Neutrophil (primary cell): ENCODE results near the gene LSM7.

Experiments used
- H3K27ac ChIP-seq: fragments of 200-600 bp; sonication (generic); 2 replicates; pipeline ENCODE4 v1.5.1; 2016; ENCODE audit warnings: mild to moderate bottlenecking, moderate library complexity
- H3K27me3 ChIP-seq: fragments of 200-600 bp; sonication (generic); 2 replicates; pipeline ENCODE4 v1.6.0; 2016; ENCODE audit warnings: mild to moderate bottlenecking
- H3K36me3 ChIP-seq: fragments of 200-600 bp; sonication (generic); 2 replicates; pipeline ENCODE4 v1.5.1; 2017
- H3K4me1 ChIP-seq, 2 experiments: fragments of 200-600 bp in 1 of 2; sonication (generic) in 1 of 2; 1 replicate in 1 of 2; 2 replicates in 1 of 2; pipeline versions ENCODE4 v1.5.1 to v1.6.1; 2013 to 2016; ENCODE audit warnings: low read depth in 1 of 2, low read length in 1 of 2, mild to moderate bottlenecking in 1 of 2, moderate library complexity in 1 of 2; ENCODE audit not compliant: control insufficient read depth in 1 of 2, insufficient read depth in 1 of 2
- H3K4me3 ChIP-seq, 2 experiments: fragments of 200-600 bp in 1 of 2; sonication (generic) in 1 of 2; 1 replicate in 1 of 2; 2 replicates in 1 of 2; pipeline ENCODE4 v1.5.1; 2013 to 2016; ENCODE audit warnings: low read depth in 1 of 2, low read length in 1 of 2, mild to moderate bottlenecking in 1 of 2, moderate library complexity in 1 of 2
- H3K9me3 ChIP-seq: fragments of 200-600 bp; sonication (generic); 2 replicates; pipeline ENCODE4 v1.5.1; 2016
- TF ChIP-seq, protein P1 (sequence below): fragments of 200-600 bp; sonication (generic); IDR thresholded peaks from 2 replicates; pipeline ENCODE4 v1.5.1; 2016; ENCODE audit warnings: antibody characterized with exemption

The LSM7 gene

DNA sequence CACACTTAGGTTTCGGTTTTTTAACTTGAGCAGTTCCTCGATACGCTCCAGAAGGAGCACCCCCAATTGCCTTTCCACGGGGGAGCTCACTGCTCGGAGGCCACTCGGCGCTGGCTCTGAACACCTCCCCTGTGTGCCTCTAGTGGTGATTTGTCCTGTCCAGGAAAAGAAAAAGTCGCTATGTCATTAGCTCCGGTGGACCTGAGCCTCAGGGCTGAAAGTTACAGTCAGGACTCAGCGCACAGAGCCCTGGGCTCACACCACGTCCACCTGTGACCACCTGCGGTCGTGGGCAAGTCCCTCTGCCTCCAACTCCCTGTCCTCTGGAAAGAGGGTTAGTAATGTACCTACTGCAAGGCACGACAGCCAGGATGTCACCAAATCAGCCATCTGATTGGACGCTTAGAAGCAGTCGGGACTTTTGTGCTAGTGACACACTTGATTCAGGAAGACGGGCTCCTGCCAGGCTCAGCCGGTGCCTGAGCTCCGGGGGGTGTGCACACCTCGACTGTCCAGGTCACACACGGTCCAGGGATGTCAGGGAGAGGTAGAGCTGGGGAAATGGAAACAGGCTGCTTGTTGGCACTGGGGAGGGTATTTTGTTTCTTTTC is 27.8 kb upstream of the LSM7 start:
- TF ChIP-seq, protein P1, sequence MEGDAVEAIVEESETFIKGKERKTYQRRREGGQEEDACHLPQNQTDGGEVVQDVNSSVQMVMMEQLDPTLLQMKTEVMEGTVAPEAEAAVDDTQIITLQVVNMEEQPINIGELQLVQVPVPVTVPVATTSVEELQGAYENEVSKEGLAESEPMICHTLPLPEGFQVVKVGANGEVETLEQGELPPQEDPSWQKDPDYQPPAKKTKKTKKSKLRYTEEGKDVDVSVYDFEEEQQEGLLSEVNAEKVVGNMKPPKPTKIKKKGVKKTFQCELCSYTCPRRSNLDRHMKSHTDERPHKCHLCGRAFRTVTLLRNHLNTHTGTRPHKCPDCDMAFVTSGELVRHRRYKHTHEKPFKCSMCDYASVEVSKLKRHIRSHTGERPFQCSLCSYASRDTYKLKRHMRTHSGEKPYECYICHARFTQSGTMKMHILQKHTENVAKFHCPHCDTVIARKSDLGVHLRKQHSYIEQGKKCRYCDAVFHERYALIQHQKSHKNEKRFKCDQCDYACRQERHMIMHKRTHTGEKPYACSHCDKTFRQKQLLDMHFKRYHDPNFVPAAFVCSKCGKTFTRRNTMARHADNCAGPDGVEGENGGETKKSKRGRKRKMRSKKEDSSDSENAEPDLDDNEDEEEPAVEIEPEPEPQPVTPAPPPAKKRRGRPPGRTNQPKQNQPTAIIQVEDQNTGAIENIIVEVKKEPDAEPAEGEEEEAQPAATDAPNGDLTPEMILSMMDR, result no peak
- Histone ChIP-seq H3K4me3 (no peak overlapping the region), H3K36me3 (peaks cover 17% of the 10 kb centered on the region), H3K27me3 (peaks cover 33% of the 10 kb centered on the region), H3K4me1 (no peaks in the 10 kb centered on the region), H3K27ac (no peak overlapping the region), H3K9me3 (no peaks in the 10 kb centered on the region)

DNA sequence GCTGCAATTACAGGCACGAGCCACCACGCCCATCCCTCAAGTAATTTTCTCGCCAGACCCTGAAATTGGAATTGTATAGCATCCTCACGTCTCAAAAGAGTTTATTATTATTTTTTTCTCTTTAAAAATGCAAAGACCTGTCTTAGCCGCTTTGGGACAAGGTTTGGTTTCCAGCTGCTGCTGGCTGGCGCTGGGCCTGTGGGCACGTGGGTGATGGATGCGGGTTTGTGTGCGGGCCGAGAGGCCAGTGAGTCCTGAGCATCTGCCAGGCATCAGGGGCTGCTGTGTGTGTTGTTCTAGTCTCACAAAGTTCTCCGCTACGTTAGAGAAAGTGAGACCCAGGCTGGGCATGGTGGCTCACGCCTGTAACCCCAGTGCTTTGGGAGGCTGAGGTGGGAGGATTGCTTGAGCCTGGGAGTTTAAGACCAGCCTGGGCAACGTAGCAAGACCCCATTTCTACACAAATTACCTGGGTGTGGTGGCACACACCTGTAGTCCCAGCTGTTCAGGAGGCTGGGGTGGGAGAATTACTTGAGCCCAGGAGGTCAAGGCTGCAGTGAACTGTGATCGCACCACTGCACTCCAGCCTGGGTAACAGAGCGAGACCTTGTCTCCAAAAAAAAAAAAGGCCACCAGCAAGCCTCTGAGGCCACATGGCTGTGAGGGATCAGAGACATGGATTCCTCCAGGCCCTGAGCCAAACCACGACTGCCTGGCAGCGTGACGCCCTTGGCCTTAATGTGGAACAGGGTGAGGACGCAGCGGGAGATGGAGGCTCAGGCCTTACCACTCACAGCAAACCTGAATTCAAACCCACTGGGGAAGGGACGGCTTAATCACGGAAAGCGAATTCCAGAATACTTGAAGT is 27.0 kb upstream of the LSM7 start:
- Histone ChIP-seq H3K27me3 (peaks cover 26% of the 10 kb centered on the region), H3K9me3 (no peaks in the 10 kb centered on the region), H3K4me3 (no peak overlapping the region), H3K4me1 (no peaks in the 10 kb centered on the region), H3K36me3 (peaks cover 23% of the 10 kb centered on the region), H3K27ac (no peak overlapping the region)
- TF ChIP-seq, protein P1, result no peak

DNA sequence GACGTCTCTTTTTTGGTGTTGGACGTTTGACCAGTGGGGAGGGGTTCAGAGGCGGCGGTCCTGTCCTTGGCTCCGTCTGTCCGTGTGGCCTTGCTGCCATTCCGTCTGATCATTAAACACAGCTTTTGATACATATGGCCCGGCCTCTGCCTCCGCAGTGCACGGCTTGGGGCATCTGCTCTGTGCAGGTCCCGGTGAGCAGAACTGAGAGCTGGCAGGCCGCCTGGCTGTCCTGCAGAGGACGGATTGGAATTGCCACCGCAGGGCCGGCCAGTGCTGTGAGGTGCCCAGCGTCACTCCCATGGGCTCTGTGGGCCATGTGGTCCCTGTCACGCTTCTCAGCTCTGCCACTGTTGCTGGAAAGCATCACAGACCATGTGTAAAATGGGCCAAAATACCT is 26.3 kb upstream of the LSM7 start:
- Histone ChIP-seq H3K36me3 (peaks cover 29% of the 10 kb centered on the region), H3K27ac (no peak overlapping the region), H3K4me1 (no peaks in the 10 kb centered on the region), H3K27me3 (peaks cover 18% of the 10 kb centered on the region), H3K9me3 (no peaks in the 10 kb centered on the region), H3K4me3 (no peak overlapping the region)
- TF ChIP-seq, protein P1, result no peak

DNA sequence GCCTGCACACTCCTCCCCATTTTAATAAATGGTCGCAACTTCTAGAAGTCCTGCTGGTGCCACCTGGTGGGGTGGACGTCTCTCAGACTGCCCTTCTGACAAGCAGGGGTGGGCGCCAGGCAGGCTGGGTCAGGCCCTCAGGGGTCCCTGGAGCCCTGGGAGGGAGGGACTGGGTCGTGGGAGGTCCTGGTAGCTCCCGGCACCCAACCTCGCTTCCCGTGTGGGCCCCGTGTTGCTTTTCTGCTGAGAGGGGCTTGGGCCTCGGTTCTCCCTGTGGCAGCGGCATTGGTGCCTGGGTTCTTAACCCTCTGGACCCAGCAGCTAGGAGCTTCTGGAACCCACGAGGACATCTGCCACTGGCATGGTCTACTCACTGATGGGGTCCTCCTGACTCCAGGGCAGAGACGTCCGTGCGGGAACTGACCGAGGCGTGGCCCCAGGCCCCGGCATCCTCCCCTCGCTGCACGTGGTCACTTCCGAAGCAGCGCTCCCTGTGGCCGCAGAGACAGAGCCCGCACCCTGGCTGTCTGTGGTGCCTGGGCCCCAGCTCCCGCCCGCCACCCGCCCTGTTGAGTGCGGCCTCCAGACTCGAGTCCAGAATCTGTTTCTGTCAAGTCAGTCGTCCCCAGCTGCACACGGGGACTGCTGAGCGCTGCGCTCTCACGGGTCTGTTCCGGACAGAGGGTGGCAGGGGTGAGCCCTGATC is 25.7 kb upstream of the LSM7 start:
- no peaks in the 10 kb centered on the region for H3K4me1 ChIP-seq
- no peak overlapping the region for H3K27ac ChIP-seq
- peaks cover 12% of the 10 kb centered on the region for H3K27me3 ChIP-seq
- peaks cover 29% of the 10 kb centered on the region for H3K36me3 ChIP-seq
- H3K4me3 ChIP-seq, result no peak overlapping the region
- H3K9me3 ChIP-seq, result no peaks in the 10 kb centered on the region
- TF ChIP-seq, protein P1, result no peak

DNA sequence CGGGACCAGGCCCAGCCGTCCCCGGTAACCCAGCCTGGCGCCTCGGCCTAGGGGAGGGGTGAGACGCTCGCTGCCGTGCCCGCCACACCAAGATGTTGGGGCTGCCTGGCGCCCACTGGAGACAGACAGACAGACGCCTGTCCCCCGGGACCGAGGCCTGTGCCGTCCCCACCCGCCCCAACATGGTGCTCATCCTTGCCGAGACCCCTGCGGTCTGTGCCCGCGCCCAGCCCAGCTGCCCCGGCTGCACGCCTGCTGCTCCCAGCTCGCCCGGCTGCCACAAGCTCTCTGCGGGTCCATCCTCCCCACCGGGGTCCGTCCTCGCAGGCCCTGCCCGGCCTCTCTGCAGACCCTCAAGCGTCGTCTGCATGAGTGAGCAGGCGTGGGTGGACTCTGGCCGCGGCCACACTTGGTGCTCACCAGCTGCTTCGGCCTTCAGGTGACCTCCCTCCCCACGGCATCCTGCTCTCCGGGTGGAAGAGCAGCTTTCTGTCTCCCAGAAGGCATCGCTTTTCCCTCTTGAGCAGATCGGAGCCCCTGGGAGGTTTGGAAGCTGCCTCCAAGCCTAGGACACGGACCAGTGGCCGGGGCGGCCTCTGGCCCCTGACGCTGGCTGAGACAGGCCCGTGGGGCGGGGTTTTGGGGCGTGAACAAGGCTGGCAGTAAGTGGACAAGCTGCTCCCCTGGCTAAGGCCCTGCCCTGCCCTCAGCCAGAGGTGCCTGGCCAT is 24.9 kb upstream of the LSM7 start:
- no peak overlapping the region for H3K27ac ChIP-seq
- TF ChIP-seq, protein P1, result no peak
- H3K9me3 ChIP-seq, result no peaks in the 10 kb centered on the region
- H3K36me3 ChIP-seq, result peaks cover 36% of the 10 kb centered on the region
- no peaks in the 10 kb centered on the region for H3K4me1 ChIP-seq
- peaks cover 5% of the 10 kb centered on the region for H3K27me3 ChIP-seq
- H3K4me3 ChIP-seq, result no peak overlapping the region
